K562 (cell line): Measurements from ENCODE around the gene FBXO11. TPM values are rescaled to one million over a fixed set of nuclear protein-coding genes. Genes with fewer than 3 reads are reported as not detected.
A peak's percentile ranks its signal among the peaks of the same experiment; 100 is the strongest.

Experiments used
- ATAC-seq: fragments of 200-7000 bp; cut with Tn5 transposase; 3 replicates; pipeline ENCODE4 v1.9.1; 2020; ENCODE audit warnings: moderate library complexity
- BruUV-seq: library from RNA; stranded (reverse); fragments of 400-500 nt; replicated peaks from 2 replicates; lab custom pipeline; 2021; lab: Mats Ljungman, UMichigan
- CTCF ChIA-PET: fragments of 300-600 bp; formaldehyde crosslinking; extraction: SDS; loops from one replicate; lab custom pipeline; 2021; ENCODE audit warnings: low intra/inter-chr PET ratio; lab: Yijun Ruan, JAX
- POLR2A ChIA-PET: fragments of 300-600, 350-650 bp; sonication (Branson Sonifier 250); formaldehyde crosslinking; extraction: SDS; loops from one replicate; lab custom pipeline; 2021; ENCODE audit warnings: antibody characterized with exemption, inconsistent platforms; lab: Yijun Ruan, JAX
- DNase-seq, 4 experiments: peaks; one replicate each; pipeline versions ENCODE4 v3.0.0 to v3.0.0-alpha.2; 2011 to 2018; ENCODE audit warnings: low spot score in 3 of 4, mixed read lengths in 3 of 4; ENCODE audit errors: extremely low read depth in 1 of 4
- FAIRE-seq: peaks from 2 replicates; lab custom pipeline; 2011; peaks lifted over from hg19 to GRCh38; lab: Jason Lieb, UNC
- H2AFZ ChIP-seq: 2 replicates; pipeline ENCODE4 v1.6.0; 2011; ENCODE audit warnings: low read depth, low read length, control low read depth, inconsistent platforms
- H3K27ac ChIP-seq: fragments of 200-600 bp; 3 replicates; pipeline ENCODE4 v1.8.0; 2011; ENCODE audit warnings: low read depth, mild to moderate bottlenecking, control low read depth, inconsistent platforms, low read length, moderate library complexity, mixed read lengths; ENCODE audit errors: extremely low read depth
- H3K27me3 ChIP-seq, 2 experiments: fragments of 300-600 bp in 1 of 2; 2 replicates in 1 of 2; 3 replicates in 1 of 2; pipeline versions ENCODE4 v1.6.0 to v1.8.0; 2011; ENCODE audit warnings: inconsistent platforms in 2 of 2, low read length in 2 of 2, mild to moderate bottlenecking in 1 of 2, mixed read lengths in 1 of 2, moderate library complexity in 1 of 2; ENCODE audit not compliant: control insufficient read depth in 2 of 2, insufficient read depth in 2 of 2
- H3K36me3 ChIP-seq: fragments of 300-600 bp; 3 replicates; pipeline ENCODE4 v1.8.0; 2011; ENCODE audit warnings: mild to moderate bottlenecking, low read length, inconsistent platforms; ENCODE audit not compliant: control insufficient read depth, insufficient read depth
- H3K4me1 ChIP-seq, 2 experiments: fragments of 200-600 bp in 1 of 2; replicated peaks in 1 of 2; 2 replicates in 1 of 2; 3 replicates in 1 of 2; pipeline versions ENCODE4 v1.5.1 to v1.8.0; 2011; ENCODE audit warnings: inconsistent platforms in 2 of 2, low read length in 2 of 2, mild to moderate bottlenecking in 1 of 2, mixed read lengths in 1 of 2, moderate library complexity in 1 of 2; ENCODE audit not compliant: control insufficient read depth in 2 of 2, insufficient read depth in 2 of 2
- H3K4me2 ChIP-seq: 2 replicates; pipeline ENCODE4 v1.6.1; 2011; ENCODE audit warnings: low read length, control low read depth, inconsistent platforms, mixed read lengths; ENCODE audit not compliant: insufficient read depth
- H3K4me3 ChIP-seq: fragments of 200-600 bp; sonication (generic), shearing (Covaris generic); 2 replicates; pipeline ENCODE4 v1.5.1; 2016; ENCODE audit warnings: control low read depth, inconsistent platforms
- H3K79me2 ChIP-seq: fragments of 200-600 bp; 3 replicates; pipeline ENCODE4 v1.8.0; 2011; ENCODE audit warnings: low read length, inconsistent platforms; ENCODE audit not compliant: control insufficient read depth, insufficient read depth
- H3K9ac ChIP-seq, 2 experiments: 2 replicates each; pipeline versions ENCODE4 v1.6.0 to v1.6.1; 2011; ENCODE audit warnings: low read depth in 2 of 2, low read length in 2 of 2, control low read depth in 1 of 2, inconsistent platforms in 1 of 2, mild to moderate bottlenecking in 1 of 2, mixed read lengths in 1 of 2; ENCODE audit not compliant: insufficient read depth in 1 of 2
- H3K9me1 ChIP-seq: one replicate; pipeline ENCODE4 v1.6.0; 2011; ENCODE audit warnings: inconsistent platforms, mild to moderate bottlenecking, low read length, moderate library complexity; ENCODE audit not compliant: control insufficient read depth, insufficient read depth
- H3K9me3 ChIP-seq: replicated peaks from 2 replicates; pipeline ENCODE4 v1.5.1; 2011; ENCODE audit warnings: low read depth, low read length, inconsistent platforms; ENCODE audit not compliant: control insufficient read depth, insufficient read depth
- H4K20me1 ChIP-seq: replicated peaks from 2 replicates; pipeline ENCODE4 v1.6.1; 2011; ENCODE audit warnings: low read length, inconsistent platforms, mixed read lengths; ENCODE audit not compliant: control insufficient read depth, insufficient read depth
- ATF3 ChIP-seq, 2 experiments: fragments of 450-650 bp in 1 of 2; sonication (generic) in 1 of 2; formaldehyde crosslinking in 1 of 2; IDR thresholded peaks in 1 of 2; conservative IDR thresholded peaks in 1 of 2; 2 replicates each; pipeline versions ENCODE4 v1.6.1 to v1.8.1; 2016 to 2023; ENCODE audit warnings: mild to moderate bottlenecking in 2 of 2, moderate library complexity in 2 of 2, inconsistent platforms in 1 of 2, missing genetic modification reagents in 1 of 2
- DIDO1 ChIP-seq: fragments of 450-650 bp; IDR thresholded peaks from 2 replicates; pipeline ENCODE4 v1.6.1; 2016; ENCODE audit warnings: low read depth, missing biosample characterization, missing genetic modification characterization
- DLX4 ChIP-seq: fragments of 250-450 bp; sonication (Bioruptor Pico); IDR thresholded peaks from 2 replicates; pipeline ENCODE4 v1.6.1; 2021; ENCODE audit warnings: mild to moderate bottlenecking
- EWSR1 ChIP-seq: fragments of 450-650 bp; IDR thresholded peaks from 2 replicates; pipeline ENCODE4 v1.6.1; 2018; ENCODE audit warnings: borderline replicate concordance, mild to moderate bottlenecking, low read depth, moderate library complexity; ENCODE audit not compliant: partially characterized antibody
- FOSL1 ChIP-seq: fragments of 200-800 bp; sonication (Bioruptor generic); conservative IDR thresholded peaks from 2 replicates; pipeline ENCODE4 v1.6.1; 2016; ENCODE audit warnings: missing genetic modification characterization, missing compliant biosample characterization
- HMGXB4 ChIP-seq: sonication (generic); formaldehyde crosslinking; IDR thresholded peaks from 2 replicates; pipeline ENCODE4 v1.8.1; 2023; ENCODE audit warnings: mild to moderate bottlenecking, missing genetic modification reagents
- HNRNPK ChIP-seq: fragments of 200-400 bp; formaldehyde crosslinking; IDR thresholded peaks from one replicate; pipeline ENCODE4 v1.6.1; 2018; ENCODE audit warnings: mild to moderate bottlenecking, low read depth, low read length; ENCODE audit not compliant: poor library complexity, severe bottlenecking
- KDM2B ChIP-seq: fragments of 250-450 bp; sonication (Bioruptor Pico); IDR thresholded peaks from 2 replicates; pipeline ENCODE4 v1.8.0; 2021; ENCODE audit warnings: mild to moderate bottlenecking, moderate library complexity
- MEIS2 ChIP-seq: fragments of 450-650 bp; IDR thresholded peaks from 2 replicates; pipeline ENCODE4 v1.6.1; 2014; ENCODE audit warnings: mild to moderate bottlenecking; ENCODE audit not compliant: partially characterized antibody
- NFIC ChIP-seq: fragments of 450-650 bp; IDR thresholded peaks from 2 replicates; pipeline ENCODE4 v1.6.1; 2017; ENCODE audit warnings: mild to moderate bottlenecking, inconsistent platforms
- SMARCE1 ChIP-seq: fragments of 450-650 bp; IDR thresholded peaks from 2 replicates; pipeline ENCODE4 v1.7.1; 2016; ENCODE audit warnings: mild to moderate bottlenecking
- TAL1 ChIP-seq: fragments of 450-650 bp; IDR thresholded peaks from 2 replicates; pipeline ENCODE4 v1.6.1; 2016; ENCODE audit warnings: mild to moderate bottlenecking
- TRIM24 ChIP-seq, 2 experiments: fragments of 450-650 bp; IDR thresholded peaks; 2 replicates each; pipeline ENCODE4 v1.6.1; 2016
- USF2 ChIP-seq: sonication (generic); formaldehyde crosslinking; IDR thresholded peaks from 2 replicates; pipeline ENCODE4 v1.5.0; 2020; ENCODE audit warnings: missing genetic modification reagents
- in situ Hi-C: fragments of 300-500 bp; cut with MboI; formaldehyde crosslinking; loops from 4 replicates; pipeline ENCODE4 v1.15.0; 2018; ENCODE audit warnings: inconsistent platforms, mixed read lengths
- intact Hi-C: fragments of 100-400 bp; cut with micrococcal nuclease; formaldehyde crosslinking; loops from 2 replicates; pipeline ENCODE4 v1.14.2; 2022
- polyA plus RNA-seq, 8 experiments: library from polyadenylated mRNA; depleted of rRNA in 4 of 8; stranded (reverse) in 5 of 8; unstranded in 3 of 8; fragments of >200 nt; fragmentation: Nextera tagmentation in 2 of 8; fragmentation: Illumina TruSeq in 1 of 8; extraction: Ambion mirVana in 2 of 8; extraction: Trizol in 1 of 8; gene quantifications; 2 replicates each; pipeline versions ENCODE4 v1.2.1 to v1.2.3, GENCODE V29; 2011 to 2014; ENCODE audit warnings: inconsistent platforms in 1 of 8, missing spikeins in 1 of 8
- total RNA-seq, 7 experiments: library from RNA; depleted of rRNA in 6 of 7; stranded (reverse); fragments of >200 nt in 6 of 7; fragmentation: Illumina TruSeq in 2 of 7; extraction: Trizol in 2 of 7; gene quantifications; 2 replicates each; pipeline versions ENCODE4 v1.2.1 to v1.2.3, GENCODE V29; 2011 to 2021; ENCODE audit warnings: low replicate concordance in 1 of 7

Gene FBXO11
- total and polyA plus RNA-seq, 9 of the 15 experiments (the other 6 are each of a cell fraction or from before 2014, with no cell fraction given) = 8.8 to 44.5 (median 24.1) TPM

GRCh38 chr2:47771211-47771610 lies 135.1 kb downstream of the FBXO11 start:
- no peak overlapping the region for H3K4me3 ChIP-seq
- H3K9me1 ChIP-seq = no peaks in the 10 kb centered on the region
- H3K27ac ChIP-seq = no peak overlapping the region
- ChIA-PET POLR2A (interaction anchor here (0.6 to 2.1 kb wide), 2 partner anchors 12 to 113 kb away, joined by 3 to 10 read pairs; partner anchors contain the start of gene MSH6), CTCF (no interaction called here)
- H3K9ac ChIP-seq = no peak overlapping the region
- no peaks in the 10 kb centered on the region for H3K36me3 ChIP-seq
- FAIRE-seq (no peak), DNase-seq (peak; percentile 24 to 42 (median 38)), ATAC-seq (peak; percentile 33)
- intact Hi-C loops (no loop called here), in situ Hi-C loops (no loop called here)
- H4K20me1 ChIP-seq = no peaks in the 10 kb centered on the region
- no peaks in the 10 kb centered on the region for H3K79me2 ChIP-seq
- no peaks in the 10 kb centered on the region for H3K27me3 ChIP-seq
- no TSS peak for BruUV-seq
- H3K9me3 ChIP-seq = no peaks in the 10 kb centered on the region
- H2AFZ ChIP-seq = peak overlapping the region; percentile 48
- no peak overlapping the region; the same call in 1 of the 2 replicates for H3K4me2 ChIP-seq
- H3K4me1 ChIP-seq = peaks cover 0 to 5% of the 10 kb centered on the region in 2 experiments; a peak in 2 of 5 replicates
- TF ChIP-seq DLX4 (CRISPR knock-in tag) (no peak), NFIC (peak; percentile 74), TRIM24 (IDR thresholded peaks at IDR 0.05) (peak; percentile 36 to 67; a peak in 3 of 4 replicates), HMGXB4 (no peak), KDM2B (CRISPR knock-in tag) (no peak), DIDO1 (no peak), MEIS2 (peak; percentile 62), FOSL1 (tag) (peak; percentile 50), USF2 (CRISPR knock-in tag) (peak; percentile 81), TAL1 (peak; percentile 20; the same call in 1 of the 2 replicates), HNRNPK (no peak), EWSR1 (no peak), SMARCE1 (no peak), ATF3 (IDR thresholded peaks at IDR 0.05) (peak; percentile 52; the same call in 1 of the 2 replicates), ATF3 (CRISPR knock-in tag; conservative IDR thresholded peaks at IDR 0.05) (no peak)
